Fibroblast of skin of right quadriceps (primary cell): ENCODE measurements around the gene VAPB.

Experiments
- DNase-seq: peaks from one replicate; pipeline ENCODE4 v3.0.0-alpha.2; 2013

VAPB gene

DNA sequence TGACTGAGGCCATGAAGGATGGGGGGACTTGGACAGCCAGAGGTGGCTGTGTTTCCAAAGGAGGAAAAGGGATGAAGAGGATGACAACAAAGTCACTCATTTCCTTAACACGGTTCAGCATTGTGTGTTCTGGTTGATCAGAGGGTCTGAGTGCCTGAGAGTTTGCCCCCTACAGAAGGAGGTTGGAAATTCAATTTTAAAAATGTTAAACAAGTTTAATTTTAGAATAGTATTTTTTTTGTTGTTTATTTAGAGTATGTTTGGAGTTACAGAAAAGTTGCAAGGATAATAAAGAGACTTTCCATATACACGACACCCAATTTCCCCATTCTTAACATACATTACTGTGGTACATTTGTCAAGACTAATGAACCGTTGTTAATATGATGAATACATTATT, 10.3 kb upstream of the VAPB start:
- DNase-seq: no peak

DNA sequence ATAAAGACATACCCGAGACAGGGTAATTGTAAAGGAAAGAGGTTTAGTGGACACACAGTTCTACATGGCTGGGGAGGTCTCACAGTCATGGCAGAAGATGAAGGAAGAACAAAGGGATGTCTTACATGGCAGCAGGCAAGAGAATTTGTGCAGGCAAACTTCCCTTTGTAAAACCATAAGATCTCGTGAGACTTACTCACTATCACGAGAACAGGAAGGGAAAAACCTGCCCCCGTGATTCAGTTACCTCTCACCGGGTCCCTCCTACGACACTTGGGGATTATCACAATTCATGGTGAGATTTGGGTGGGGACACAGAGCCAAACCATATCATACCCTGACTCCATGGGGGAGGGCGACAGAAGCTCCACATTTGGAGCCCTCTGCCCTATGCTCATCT, 7.4 kb upstream of the VAPB start:
- no peak for DNase-seq

DNA sequence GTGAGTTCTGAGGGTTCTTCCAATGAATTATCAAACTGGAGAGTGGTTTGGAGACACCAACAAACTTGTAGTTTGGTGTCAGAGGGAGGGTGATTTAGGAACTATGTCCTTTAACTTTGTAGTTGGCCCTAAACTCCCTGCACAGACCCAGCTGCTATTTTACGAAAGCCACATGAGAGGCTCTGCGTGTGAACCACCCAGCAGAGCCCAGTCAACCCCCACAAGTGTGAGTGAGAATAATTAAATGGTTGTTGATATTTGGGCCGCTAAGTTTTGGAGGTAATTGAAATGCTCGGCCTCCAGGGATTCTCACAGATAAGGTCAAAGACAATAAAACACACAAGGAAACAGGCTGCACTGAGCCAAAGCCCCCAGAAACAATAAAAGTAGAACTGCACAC, 6.9 kb upstream of the VAPB start:
- no peak for DNase-seq

DNA sequence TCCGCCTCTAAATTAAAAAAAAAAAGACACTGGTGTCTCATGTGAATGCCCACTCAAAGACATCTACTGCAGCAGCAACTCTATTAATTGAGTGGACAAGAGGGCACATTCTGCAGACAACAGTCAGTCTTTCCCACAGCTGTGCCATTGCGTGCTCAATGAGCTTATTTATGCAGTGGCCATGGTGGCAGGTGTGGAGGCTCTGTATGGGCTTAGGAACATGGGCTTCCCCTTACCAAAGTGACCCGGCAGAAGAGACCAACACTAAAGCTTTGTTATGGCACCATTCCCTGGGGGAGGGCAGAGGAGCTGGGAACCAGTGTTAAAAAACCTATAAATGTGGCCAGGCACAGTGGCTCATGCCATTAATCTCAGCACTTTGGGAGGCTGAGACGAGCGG, 4.2 kb upstream of the VAPB start:
- DNase-seq: no peak

DNA sequence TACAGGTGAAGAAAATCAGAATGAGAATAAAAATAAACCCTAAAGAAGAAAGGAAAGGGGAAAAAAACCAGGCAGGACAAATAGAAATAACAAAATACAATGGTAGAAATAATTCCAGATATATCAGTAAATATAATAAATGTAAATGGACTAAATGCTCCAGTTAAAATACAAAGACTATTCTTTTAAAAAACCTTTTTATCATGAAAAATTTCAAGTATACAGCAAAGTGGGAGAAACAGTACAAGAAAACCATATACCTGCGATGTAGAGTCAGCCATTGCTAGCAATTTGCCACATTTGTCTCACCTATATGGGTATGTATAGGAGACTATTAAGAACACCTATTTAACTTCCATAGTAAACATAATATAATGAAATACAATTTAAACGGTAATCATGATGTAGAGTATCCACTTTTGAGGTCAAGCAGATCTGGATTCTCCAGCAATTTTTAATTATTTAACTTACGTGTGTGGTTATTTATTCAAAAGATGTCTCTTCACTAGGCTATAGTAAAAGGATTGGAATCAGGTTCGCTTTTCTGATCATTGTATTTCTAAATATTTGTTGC, 914 bp upstream of the VAPB start:
- no peak for DNase-seq

DNA sequence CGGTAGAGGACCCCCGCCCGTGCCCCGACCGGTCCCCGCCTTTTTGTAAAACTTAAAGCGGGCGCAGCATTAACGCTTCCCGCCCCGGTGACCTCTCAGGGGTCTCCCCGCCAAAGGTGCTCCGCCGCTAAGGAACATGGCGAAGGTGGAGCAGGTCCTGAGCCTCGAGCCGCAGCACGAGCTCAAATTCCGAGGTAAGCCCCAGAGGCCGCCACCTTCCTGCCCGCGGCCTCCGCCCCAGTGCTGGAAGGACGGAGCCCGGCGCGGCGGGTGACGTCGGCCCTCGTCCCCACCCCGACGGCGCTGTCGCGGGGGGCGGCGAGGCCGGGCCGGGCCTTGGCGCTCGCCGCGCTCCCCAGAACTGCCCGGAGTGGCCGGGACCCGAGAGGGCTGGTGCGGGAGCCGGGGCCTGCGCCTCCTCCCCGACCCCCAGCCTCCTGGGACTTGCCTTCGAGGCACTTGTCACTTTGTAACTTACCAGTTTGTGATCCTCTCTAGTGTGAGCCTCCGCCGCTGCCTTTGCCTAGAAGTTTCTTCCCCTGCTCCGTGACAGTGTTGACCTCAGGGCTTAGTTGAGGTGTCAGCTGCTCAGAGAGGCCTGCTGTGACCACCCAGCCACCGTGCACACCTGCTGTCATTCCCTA, 417 bp downstream of the VAPB start:
- DNase-seq: peak; percentile 28

DNA sequence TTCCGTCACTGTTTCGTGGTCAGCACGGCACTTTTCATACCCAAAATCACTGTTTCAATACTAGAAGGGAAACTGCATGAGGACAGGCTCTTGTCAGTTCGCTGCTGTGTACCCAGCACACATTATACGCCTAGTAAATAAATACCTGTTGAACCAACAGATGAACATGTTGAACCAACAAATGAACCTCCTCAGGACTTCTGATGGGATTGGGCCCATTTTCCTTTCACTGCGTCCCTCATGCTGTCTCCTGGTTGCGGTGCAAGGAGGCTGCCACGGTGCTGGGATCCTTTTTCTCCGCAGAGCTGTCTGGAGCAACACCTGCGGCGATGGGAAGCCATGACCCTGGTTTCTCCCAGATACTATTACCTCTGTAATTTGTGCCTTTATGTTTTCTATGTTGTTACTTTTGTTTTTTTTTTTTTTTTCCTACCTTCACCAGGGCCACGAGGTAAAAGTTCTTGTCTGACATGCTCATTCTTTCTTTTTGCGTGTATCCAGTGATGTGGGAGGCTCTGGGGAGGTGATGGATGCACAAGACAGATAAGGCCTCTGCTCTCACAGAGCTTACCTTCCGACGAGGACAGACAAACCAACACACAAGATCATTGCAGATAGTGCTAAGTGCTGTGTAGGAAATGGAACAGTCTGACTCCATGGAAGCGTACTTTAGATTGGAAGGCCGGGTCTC, 1.1 kb downstream of the VAPB start:
- no peak for DNase-seq

DNA sequence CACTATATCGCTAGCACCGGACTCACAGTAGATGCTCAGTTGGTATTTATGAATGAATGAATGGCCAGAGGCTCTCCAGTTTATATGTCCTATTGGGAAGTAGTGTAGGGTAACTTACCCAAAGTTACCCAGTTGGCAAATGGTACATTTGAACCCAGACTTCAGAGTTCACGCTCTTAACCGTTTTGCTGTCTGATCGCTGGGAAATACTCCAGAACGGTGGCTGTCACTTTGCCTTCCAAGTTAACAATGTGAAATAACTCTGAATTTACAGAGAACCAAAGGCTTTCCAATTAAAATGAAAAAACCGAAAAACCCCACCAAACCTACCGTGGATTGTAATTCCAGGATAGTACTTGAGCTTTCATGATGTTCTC, 1.6 kb downstream of the VAPB start:
- no peak for DNase-seq

DNA sequence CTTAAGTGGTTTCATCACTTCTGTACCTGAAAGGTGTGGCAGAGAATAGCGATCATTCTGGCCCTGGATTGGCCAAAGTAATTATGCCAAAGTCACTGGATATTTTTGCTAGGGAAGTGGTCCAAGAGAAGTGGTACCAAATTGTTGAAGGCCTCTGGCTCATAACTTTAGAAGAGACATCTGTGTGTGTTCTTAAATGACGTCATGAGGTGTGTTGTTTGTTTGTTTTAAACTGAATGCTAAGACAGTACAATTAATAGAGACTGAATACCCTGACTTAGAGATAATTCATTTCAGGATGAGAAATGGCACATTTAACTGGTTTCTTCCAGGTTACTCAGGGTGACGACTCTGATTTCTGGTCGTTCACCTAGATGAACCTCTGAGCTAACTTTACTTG, 3.3 kb downstream of the VAPB start:
- DNase-seq: no peak

DNA sequence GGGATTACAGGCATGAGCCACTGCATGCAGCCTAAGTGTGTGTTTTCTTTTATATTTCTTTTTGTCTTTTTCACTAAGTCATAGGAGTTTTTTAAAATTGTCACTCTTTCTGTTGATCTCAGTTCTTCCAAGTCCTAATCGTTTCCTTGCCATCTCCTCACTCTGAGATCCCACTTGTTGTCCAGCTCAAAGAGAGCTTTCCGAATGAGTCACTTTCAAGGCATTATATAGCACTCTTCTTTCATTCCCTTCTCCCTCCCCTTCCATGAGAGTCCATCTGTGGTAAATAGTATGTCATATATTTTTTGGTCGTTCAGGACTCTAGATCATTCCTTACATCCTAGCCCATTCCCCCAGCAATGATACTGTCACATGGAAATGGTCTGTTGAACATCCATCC, 4.3 kb downstream of the VAPB start:
- peak; percentile 64 for DNase-seq

DNA sequence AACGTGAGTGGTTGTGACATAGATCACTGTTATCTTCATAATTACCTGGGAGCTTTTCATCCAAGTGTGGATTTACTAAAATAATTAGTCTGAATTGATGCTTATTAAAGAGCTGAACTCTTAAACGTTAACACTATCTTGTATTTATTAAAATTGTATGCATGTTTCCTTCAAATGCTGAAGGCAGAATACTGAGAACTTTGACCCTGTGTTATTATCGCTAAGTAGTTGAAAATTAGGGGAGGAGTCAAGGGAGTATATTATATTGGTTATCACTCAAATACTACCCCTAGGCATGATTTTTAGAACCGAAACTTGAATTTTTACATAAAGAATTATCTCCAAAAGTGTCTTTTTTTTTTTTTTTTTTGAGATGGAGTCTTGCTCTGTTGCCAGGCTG, 5.8 kb downstream of the VAPB start:
- DNase-seq: no peak

DNA sequence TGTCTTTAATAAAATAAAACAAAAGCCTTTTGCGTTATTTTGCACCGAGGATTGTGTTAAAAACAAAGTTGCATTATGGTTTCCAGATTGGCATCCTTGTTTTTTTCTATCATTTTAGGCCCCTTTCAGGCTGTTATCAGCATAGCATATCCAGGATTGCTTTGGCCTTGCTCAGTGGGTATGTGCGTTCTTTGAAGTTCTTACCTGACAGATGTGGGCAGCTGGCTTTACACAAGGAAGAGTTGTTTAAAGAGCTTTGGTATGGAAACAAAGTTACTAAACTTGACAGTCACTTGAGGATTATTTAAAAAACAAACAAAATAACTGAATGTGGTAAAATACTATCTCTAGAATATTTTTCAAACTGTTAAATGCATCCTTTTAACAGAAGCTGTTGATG, 6.6 kb downstream of the VAPB start:
- no peak for DNase-seq

DNA sequence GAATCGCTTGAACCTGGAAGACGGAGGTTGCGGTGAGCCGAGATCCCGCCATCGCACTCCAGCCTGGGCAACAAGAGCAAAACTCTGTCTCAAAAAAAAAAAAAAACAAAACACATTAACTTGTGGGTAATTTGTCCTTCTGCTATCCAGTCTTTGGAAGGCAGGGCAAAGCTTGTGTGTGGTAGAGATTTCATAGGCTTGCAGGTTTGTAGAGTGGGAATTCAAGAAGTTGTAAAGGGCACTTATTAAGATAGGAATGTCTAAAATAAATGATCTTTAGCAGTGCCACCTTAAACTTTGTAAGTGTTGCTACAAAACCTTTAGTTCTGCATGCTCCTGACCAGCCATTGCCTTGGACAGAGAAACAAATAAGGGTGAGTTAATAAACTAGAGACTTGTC, 8.4 kb downstream of the VAPB start:
- DNase-seq: no peak

DNA sequence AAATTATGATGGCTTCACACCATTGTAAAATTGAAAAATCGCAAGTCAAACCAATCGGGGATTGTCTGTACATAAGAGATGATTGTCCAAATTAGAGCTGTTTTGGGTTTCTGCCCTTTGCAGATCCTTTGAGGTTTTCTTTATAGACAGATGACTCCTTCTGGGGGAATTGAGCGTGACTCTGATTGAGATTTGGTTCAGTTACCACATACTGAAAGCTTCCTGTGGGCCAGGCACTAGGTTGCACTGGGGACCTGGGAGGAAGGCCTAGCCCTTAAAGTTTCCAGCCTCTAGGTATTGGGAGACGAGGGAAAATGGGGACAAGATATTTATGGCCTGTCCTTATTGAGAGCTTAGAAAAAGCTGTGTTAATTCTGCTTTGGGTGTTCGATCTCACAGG, 9.2 kb downstream of the VAPB start:
- no peak for DNase-seq

DNA sequence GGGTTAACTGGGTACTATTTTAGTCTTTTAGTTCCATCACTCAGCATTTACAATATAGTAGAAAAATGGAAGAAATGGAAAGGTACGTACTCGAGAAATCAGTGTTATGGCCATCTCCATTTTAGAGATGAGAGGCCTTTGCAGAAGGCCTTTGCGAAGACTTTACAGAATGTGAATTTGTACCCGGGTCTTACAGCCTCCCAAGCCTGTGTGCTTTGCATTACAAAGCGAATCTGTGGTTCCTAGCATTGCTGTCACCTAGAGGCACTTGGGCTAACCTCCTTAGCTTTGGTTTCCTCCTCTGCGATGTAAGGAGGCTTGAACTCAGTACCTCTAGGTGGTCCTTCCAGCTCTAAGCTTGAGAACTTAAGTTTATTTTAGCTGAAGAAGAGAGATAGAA, 10.9 kb downstream of the VAPB start:
- no peak for DNase-seq

DNA sequence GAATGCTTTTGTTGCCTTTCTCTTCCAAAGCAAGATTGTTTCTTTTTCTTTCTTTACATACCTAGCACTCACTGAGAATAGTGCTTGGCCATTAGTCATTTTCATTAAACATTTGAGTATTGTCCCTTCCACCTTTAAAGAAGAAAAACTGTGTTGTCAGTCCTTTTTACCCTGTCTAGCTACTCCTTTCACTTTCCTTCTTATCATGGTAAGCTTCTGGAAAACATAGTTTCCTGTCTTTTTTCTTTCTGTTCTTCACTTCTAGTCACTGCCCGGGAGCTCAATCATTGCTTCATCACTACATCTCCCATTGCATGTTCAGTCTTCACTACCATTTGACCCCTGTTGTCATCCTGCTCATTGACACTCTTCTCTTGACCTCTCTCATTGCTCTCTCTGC, 12.1 kb downstream of the VAPB start:
- DNase-seq: no peak

DNA sequence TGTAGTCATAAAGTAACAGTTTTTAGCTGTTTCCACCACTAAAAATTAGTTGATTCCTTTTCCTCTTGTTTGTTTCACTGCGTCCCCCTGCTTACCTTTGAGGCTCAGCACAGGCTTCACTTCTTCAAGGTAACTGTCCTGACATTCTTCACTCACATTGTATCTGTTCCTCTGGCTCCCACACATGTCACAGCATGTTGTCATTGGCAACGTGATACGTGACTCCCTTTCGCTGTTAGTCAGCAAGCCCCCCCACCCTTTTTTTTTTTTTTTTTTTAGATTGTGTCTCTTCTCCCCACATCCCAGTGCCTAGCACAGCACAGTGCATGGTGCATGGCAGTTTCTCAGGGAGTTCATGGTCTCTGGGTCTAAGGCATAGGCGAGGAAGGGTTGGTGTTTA, 13.3 kb downstream of the VAPB start:
- DNase-seq: no peak

DNA sequence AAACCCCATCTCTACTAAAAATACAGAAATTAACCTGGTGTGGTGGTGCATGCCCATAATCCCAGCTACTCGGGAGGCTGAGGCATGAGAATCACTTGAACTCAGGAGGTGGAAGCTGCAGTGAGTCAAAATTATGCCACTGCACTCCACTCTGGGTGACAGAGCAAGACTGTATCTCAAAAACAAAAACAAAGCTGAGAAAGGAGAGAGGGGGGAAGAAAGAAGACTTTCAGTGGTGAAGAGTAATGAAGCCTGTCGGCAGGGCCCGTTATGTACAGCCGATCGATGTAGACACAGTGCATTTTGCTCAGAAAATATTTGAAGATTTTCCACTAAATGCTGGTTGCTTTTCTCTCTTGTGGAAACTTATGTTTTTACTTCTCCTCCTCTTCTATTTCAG, 13.8 kb downstream of the VAPB start:
- DNase-seq: no peak

DNA sequence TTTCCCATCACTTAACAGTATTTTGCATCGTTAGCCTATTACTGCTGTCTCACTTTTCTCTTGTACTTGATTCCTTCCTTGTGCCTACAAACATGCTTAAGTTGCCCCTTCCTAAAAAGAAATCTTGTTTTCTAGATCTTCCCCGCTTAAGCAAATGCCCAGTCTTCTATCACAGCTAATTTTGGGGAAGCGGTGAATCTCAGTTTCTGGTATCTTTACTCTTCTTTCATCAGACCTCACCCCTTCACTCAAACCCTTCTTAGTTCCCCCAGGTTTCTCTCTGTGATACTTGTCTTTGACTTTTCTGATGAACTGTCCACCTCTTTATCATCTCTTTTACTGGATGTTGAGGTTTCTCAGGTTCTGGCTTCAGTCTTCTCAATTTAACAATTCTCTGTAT, 14.2 kb downstream of the VAPB start:
- DNase-seq: no peak

DNA sequence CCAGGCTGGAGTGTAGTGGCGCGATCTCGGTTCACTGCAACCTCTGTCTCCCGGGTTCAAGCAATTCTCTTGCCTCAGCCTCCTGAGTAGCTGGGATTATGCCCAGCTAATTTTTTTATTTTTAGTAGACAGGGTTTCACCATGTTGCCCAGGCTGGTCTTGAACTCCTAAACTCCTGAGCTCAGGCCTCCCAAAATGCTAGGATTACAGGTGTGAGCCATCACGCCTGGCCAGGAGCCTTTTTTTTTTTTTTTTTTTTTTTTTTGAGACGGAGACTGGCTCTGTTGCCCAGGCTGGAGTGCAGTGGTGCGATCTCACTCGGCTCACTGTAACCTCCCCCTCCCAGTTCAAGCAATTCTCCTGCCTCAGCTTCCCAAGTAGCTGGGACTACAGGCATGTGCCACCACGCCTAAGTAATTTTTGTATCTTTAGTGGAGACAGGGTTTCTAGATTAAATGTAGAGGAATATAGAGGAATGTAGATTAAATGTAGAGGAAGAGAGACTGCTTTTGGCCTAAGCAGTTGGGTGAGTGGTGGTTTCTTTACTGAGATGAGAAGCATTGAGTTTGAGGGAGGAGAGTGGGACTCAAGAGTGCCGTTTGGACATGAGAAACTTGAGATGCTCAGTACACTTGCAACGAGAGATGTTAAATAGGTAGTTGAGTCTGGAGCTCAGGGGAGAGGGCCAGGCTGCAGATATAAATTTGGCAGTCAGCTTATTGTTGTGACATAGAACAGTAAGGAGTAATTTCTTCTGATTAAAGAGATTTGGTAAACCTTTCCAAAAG, 16.7 kb downstream of the VAPB start:
- DNase-seq: no peak

DNA sequence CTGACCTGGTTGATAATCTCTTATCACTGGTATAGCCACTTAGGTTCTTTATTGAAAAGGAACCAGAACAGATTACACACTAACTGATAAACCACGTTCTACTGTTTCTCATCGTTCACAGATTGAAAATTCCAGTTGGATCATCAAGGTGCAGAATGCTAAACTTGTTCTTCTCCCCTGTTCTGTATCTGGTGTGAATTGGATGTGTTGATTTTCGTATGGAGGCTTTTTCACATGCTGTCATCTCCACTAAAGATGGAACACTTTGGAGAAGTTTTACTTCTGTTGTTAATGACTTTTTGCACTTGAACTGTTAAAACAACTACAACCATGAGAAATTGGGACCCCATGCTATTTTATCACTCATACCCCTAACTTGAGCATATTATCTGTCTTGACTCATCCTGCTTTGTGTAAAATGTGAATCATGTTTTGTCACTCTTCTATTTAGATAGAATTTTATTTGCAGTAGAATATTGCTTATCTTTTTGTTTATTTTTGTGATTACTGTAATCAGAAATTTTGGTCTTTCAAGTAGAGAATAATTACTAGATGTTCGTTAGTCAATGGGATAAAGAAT, 17.5 kb downstream of the VAPB start:
- DNase-seq: no peak

DNA sequence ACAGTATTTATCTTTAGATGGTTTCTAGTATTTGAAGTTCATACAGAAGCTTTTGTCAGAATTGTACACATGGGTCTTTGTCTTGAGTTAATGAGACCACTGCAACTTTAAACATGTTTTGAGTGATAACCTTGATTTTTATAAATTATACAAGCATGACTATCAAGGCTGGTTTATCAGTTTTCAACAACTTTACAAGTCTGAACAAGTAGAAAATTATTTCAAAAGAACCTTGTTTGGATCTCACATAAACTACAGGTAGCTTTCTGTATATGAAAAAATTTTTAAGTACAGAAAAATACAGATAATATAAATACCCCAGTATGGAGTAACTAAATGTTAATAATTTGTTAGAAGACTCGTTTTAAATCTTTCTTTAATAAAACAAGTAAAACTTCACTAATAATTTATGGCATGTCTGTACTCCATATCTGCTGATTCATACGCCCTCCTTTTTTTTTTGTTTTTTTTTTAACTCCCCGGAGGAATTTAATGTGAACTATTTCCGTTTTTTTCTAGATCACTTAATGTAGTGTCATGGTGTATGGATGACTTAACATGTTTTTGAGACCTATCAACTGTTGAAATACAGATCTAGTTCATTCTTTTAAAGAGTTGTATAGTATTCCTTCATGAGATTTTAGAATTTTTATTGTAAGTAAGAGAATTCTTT, 18.3 kb downstream of the VAPB start:
- no peak for DNase-seq

DNA sequence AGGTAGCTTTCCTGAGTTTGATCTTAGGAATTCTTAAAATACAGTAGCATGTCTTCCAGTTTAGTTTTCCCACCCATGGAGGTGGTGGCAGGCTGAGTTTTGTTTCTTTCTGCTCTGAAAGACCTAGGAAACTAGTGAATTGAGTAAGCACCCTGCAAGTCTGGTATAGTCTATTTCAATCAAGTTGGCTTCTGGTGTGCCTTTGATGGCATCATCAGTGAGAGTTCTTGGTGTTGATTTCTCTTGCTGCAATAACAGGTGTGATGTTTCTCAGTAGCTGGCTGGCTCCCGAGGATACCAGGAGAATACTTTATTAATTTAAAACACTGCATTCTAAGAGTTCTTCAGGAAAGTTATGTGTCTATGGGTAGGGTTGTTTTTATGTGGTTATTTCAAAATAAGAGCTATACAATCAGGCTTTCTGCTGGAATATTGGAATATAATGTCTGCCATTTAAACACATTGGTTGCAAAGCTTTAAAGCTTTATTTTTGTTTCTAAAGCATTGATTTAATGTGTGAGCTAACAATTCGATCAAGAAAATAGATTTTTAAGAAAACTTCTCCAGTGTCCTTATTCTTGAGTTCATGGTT, 19.0 kb downstream of the VAPB start:
- DNase-seq: no peak
